GM23338 (cell line): ENCODE results near the gene PIM3.

ENCODE experiments used
- CREB1 ChIP-seq: fragments of 250-450 bp; sonication (Bioruptor Pico); IDR thresholded peaks from 2 replicates; pipeline ENCODE4 v1.5.0; 2020; ENCODE audit warnings: low read depth, mild to moderate bottlenecking, moderate library complexity
- EZH2 ChIP-seq: fragments of 200-600 bp; sonication (generic); IDR thresholded peaks from one replicate; pipeline ENCODE4 v1.8.0; 2017; ENCODE audit warnings: antibody characterized with exemption, mild to moderate bottlenecking, low read depth; ENCODE audit not compliant: unreplicated experiment
- JUNB ChIP-seq: IDR thresholded peaks from one replicate; pipeline ENCODE4 v1.6.1; 2016; ENCODE audit warnings: antibody characterized with exemption; ENCODE audit not compliant: unreplicated experiment
- POLR2AphosphoS5 ChIP-seq: IDR thresholded peaks from 2 replicates; pipeline ENCODE4 v1.6.1; 2016; ENCODE audit warnings: antibody characterized with exemption, low read depth
- TF ChIP-seq, protein P1 (sequence below), 2 experiments: fragments of 200-600 bp in 1 of 2; sonication (generic) in 1 of 2; conservative IDR thresholded peaks; 2 replicates each; pipeline versions ENCODE4 v1.5.1 to v1.6.1; 2016 to 2017; ENCODE audit warnings: antibody characterized with exemption in 2 of 2, low read depth in 2 of 2, mild to moderate bottlenecking in 2 of 2, moderate library complexity in 1 of 2
- TF ChIP-seq, protein P2 (sequence below): IDR thresholded peaks from one replicate; pipeline ENCODE4 v1.6.1; 2018; ENCODE audit warnings: antibody characterized with exemption; ENCODE audit not compliant: unreplicated experiment
- TF ChIP-seq, protein P3 (sequence below): fragments of 250-450 bp; sonication (Bioruptor Pico); IDR thresholded peaks from 2 replicates; pipeline ENCODE4 v1.5.0; 2020; ENCODE audit warnings: mild to moderate bottlenecking, moderate library complexity

DNA sequence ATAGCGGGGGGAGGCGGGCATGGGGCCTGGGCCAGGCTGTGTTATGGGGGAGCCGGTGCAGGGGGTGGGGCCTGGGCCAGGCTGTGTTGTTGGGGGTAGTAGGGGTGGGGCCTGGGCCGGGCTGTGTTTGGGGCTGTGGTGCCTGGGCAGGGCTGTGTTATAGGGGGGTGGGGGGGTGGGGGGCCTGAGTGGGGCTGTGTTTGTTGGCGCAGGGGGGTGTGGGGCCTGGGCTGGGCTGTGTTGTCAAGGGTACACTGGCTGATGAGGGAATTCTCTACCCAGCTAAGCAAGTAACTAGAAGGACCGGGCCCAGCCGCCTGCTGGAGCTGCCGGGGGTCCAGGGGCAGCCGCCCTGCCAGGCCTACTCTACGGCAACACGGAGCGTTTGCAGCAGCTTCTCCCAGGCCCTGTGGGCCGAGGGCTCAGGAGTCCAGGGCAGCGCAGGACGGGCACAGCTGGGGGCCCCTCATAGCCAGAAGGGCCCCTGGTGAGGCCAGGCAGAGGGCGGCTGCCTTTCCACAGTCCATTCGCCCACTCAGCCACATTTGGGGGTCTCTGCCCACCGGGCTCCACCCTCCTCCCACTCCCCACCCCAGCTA is 10.1 kb upstream of the PIM3 start:
- TF ChIP-seq, protein P1, sequence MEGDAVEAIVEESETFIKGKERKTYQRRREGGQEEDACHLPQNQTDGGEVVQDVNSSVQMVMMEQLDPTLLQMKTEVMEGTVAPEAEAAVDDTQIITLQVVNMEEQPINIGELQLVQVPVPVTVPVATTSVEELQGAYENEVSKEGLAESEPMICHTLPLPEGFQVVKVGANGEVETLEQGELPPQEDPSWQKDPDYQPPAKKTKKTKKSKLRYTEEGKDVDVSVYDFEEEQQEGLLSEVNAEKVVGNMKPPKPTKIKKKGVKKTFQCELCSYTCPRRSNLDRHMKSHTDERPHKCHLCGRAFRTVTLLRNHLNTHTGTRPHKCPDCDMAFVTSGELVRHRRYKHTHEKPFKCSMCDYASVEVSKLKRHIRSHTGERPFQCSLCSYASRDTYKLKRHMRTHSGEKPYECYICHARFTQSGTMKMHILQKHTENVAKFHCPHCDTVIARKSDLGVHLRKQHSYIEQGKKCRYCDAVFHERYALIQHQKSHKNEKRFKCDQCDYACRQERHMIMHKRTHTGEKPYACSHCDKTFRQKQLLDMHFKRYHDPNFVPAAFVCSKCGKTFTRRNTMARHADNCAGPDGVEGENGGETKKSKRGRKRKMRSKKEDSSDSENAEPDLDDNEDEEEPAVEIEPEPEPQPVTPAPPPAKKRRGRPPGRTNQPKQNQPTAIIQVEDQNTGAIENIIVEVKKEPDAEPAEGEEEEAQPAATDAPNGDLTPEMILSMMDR (conservative IDR thresholded peaks at IDR 0.05; ENCODE audit: low read depth in 2 of 2): no peak
- TF ChIP-seq POLR2AphosphoS5: no peak
- TF ChIP-seq, protein P2, sequence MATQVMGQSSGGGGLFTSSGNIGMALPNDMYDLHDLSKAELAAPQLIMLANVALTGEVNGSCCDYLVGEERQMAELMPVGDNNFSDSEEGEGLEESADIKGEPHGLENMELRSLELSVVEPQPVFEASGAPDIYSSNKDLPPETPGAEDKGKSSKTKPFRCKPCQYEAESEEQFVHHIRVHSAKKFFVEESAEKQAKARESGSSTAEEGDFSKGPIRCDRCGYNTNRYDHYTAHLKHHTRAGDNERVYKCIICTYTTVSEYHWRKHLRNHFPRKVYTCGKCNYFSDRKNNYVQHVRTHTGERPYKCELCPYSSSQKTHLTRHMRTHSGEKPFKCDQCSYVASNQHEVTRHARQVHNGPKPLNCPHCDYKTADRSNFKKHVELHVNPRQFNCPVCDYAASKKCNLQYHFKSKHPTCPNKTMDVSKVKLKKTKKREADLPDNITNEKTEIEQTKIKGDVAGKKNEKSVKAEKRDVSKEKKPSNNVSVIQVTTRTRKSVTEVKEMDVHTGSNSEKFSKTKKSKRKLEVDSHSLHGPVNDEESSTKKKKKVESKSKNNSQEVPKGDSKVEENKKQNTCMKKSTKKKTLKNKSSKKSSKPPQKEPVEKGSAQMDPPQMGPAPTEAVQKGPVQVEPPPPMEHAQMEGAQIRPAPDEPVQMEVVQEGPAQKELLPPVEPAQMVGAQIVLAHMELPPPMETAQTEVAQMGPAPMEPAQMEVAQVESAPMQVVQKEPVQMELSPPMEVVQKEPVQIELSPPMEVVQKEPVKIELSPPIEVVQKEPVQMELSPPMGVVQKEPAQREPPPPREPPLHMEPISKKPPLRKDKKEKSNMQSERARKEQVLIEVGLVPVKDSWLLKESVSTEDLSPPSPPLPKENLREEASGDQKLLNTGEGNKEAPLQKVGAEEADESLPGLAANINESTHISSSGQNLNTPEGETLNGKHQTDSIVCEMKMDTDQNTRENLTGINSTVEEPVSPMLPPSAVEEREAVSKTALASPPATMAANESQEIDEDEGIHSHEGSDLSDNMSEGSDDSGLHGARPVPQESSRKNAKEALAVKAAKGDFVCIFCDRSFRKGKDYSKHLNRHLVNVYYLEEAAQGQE: no peak
- TF ChIP-seq EZH2: no peak
- no peak for TF ChIP-seq JUNB
- TF ChIP-seq, protein P3, sequence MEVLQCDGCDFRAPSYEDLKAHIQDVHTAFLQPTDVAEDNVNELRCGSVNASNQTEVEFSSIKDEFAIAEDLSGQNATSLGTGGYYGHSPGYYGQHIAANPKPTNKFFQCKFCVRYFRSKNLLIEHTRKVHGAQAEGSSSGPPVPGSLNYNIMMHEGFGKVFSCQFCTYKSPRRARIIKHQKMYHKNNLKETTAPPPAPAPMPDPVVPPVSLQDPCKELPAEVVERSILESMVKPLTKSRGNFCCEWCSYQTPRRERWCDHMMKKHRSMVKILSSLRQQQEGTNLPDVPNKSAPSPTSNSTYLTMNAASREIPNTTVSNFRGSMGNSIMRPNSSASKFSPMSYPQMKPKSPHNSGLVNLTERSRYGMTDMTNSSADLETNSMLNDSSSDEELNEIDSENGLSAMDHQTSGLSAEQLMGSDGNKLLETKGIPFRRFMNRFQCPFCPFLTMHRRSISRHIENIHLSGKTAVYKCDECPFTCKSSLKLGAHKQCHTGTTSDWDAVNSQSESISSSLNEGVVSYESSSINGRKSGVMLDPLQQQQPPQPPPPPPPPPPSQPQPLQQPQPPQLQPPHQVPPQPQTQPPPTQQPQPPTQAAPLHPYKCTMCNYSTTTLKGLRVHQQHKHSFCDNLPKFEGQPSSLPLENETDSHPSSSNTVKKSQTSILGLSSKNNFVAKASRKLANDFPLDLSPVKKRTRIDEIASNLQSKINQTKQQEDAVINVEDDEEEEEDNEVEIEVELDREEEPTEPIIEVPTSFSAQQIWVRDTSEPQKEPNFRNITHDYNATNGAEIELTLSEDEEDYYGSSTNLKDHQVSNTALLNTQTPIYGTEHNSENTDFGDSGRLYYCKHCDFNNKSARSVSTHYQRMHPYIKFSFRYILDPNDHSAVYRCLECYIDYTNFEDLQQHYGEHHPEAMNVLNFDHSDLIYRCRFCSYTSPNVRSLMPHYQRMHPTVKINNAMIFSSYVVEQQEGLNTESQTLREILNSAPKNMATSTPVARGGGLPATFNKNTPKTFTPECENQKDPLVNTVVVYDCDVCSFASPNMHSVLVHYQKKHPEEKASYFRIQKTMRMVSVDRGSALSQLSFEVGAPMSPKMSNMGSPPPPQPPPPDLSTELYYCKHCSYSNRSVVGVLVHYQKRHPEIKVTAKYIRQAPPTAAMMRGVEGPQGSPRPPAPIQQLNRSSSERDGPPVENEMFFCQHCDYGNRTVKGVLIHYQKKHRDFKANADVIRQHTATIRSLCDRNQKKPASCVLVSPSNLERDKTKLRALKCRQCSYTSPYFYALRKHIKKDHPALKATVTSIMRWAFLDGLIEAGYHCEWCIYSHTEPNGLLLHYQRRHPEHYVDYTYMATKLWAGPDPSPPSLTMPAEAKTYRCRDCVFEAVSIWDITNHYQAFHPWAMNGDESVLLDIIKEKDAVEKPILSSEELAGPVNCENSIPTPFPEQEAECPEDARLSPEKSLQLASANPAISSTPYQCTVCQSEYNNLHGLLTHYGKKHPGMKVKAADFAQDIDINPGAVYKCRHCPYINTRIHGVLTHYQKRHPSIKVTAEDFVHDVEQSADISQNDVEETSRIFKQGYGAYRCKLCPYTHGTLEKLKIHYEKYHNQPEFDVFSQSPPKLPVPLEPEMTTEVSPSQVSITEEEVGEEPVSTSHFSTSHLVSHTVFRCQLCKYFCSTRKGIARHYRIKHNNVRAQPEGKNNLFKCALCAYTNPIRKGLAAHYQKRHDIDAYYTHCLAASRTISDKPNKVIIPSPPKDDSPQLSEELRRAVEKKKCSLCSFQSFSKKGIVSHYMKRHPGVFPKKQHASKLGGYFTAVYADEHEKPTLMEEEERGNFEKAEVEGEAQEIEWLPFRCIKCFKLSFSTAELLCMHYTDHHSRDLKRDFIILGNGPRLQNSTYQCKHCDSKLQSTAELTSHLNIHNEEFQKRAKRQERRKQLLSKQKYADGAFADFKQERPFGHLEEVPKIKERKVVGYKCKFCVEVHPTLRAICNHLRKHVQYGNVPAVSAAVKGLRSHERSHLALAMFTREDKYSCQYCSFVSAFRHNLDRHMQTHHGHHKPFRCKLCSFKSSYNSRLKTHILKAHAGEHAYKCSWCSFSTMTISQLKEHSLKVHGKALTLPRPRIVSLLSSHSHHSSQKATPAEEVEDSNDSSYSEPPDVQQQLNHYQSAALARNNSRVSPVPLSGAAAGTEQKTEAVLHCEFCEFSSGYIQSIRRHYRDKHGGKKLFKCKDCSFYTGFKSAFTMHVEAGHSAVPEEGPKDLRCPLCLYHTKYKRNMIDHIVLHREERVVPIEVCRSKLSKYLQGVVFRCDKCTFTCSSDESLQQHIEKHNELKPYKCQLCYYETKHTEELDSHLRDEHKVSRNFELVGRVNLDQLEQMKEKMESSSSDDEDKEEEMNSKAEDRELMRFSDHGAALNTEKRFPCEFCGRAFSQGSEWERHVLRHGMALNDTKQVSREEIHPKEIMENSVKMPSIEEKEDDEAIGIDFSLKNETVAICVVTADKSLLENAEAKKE: no peak
- no peak for TF ChIP-seq CREB1 (CRISPR knock-in tag)
